ENCODE results near the gene TASP1.

The TASP1 gene

GRCh38 chr20:13469262-13469661, 169.5 kb downstream of the TASP1 start:
- no peaks in the 10 kb centered on the region for H3K27me3 Mint-ChIP-seq
- H3K27ac Mint-ChIP-seq (ENCODE audit: low read depth): no peak overlapping the region
- H3K36me3 Mint-ChIP-seq (ENCODE audit: insufficient read depth): peaks cover 6% of the 10 kb centered on the region
- no peaks in the 10 kb centered on the region for H3K4me1 Mint-ChIP-seq
- DNase-seq (ENCODE audit: low spot score in 2 of 2) (no peak), ATAC-seq (replicated peaks; ENCODE audit: extremely low read depth, poor library complexity, severe bottlenecking) (no peak)
- no peaks in the 10 kb centered on the region for H3K9me3 Mint-ChIP-seq
- H3K4me3 Mint-ChIP-seq: no peak overlapping the region

- DNase-seq (ENCODE audit: low spot score in 2 of 2) (no peak), ATAC-seq (replicated peaks; ENCODE audit: extremely low read depth, poor library complexity, severe bottlenecking) (no peak)
- no peak overlapping the region for H3K4me3 Mint-ChIP-seq
- H3K4me1 Mint-ChIP-seq: no peaks in the 10 kb centered on the region
- H3K36me3 Mint-ChIP-seq (ENCODE audit: insufficient read depth): peaks cover 6% of the 10 kb centered on the region
- H3K27me3 Mint-ChIP-seq: no peaks in the 10 kb centered on the region
- H3K27ac Mint-ChIP-seq (ENCODE audit: low read depth): no peak overlapping the region
- no peaks in the 10 kb centered on the region for H3K9me3 Mint-ChIP-seq
These were observed 170.6 kb downstream of the TASP1 start for GRCh38 chr20:13468166-13468565.

- Mint-ChIP-seq H3K9me3 (no peaks in the 10 kb centered on the region), H3K36me3 (ENCODE audit: insufficient read depth) (peaks cover 4% of the 10 kb centered on the region), H3K4me3 (no peak overlapping the region), H3K27me3 (no peaks in the 10 kb centered on the region), H3K27ac (ENCODE audit: low read depth) (no peak overlapping the region), H3K4me1 (no peaks in the 10 kb centered on the region)
- ATAC-seq (replicated peaks; ENCODE audit: extremely low read depth, poor library complexity, severe bottlenecking): no peak
- DNase-seq (ENCODE audit: low spot score in 2 of 2): no peak
These were observed 174.0 kb downstream of the TASP1 start for GRCh38 chr20:13464702-13465101.

- no peak overlapping the region for H3K4me3 Mint-ChIP-seq
- H3K27ac Mint-ChIP-seq (ENCODE audit: low read depth): no peak overlapping the region
- H3K27me3 Mint-ChIP-seq: no peaks in the 10 kb centered on the region
- no peak for ATAC-seq (replicated peaks; ENCODE audit: extremely low read depth, poor library complexity, severe bottlenecking)
- DNase-seq (ENCODE audit: low spot score in 2 of 2): no peak
- H3K36me3 Mint-ChIP-seq (ENCODE audit: insufficient read depth): no peaks in the 10 kb centered on the region
- H3K4me1 Mint-ChIP-seq: no peaks in the 10 kb centered on the region
- no peaks in the 10 kb centered on the region for H3K9me3 Mint-ChIP-seq
These were observed 176.8 kb downstream of the TASP1 start for GRCh38 chr20:13461849-13462458.

- Mint-ChIP-seq H3K27ac (ENCODE audit: low read depth) (no peak overlapping the region), H3K4me1 (no peaks in the 10 kb centered on the region), H3K36me3 (ENCODE audit: insufficient read depth) (peaks cover 2% of the 10 kb centered on the region), H3K9me3 (no peaks in the 10 kb centered on the region), H3K27me3 (no peaks in the 10 kb centered on the region), H3K4me3 (no peak overlapping the region)
- DNase-seq (ENCODE audit: low spot score in 2 of 2): no peak
- no peak for ATAC-seq (replicated peaks; ENCODE audit: extremely low read depth, poor library complexity, severe bottlenecking)
These were observed 179.8 kb downstream of the TASP1 start for GRCh38 chr20:13458860-13459451.

GRCh38 chr20:13457487-13457886, 181.2 kb downstream of the TASP1 start:
- Mint-ChIP-seq H3K9me3 (no peaks in the 10 kb centered on the region), H3K36me3 (ENCODE audit: insufficient read depth) (peaks cover 2% of the 10 kb centered on the region), H3K4me1 (no peaks in the 10 kb centered on the region), H3K27ac (ENCODE audit: low read depth) (no peak overlapping the region), H3K4me3 (no peak overlapping the region), H3K27me3 (no peaks in the 10 kb centered on the region)
- no peak for DNase-seq (ENCODE audit: low spot score in 2 of 2)
- no peak for ATAC-seq (replicated peaks; ENCODE audit: extremely low read depth, poor library complexity, severe bottlenecking)

- Mint-ChIP-seq H3K27ac (ENCODE audit: low read depth) (no peak overlapping the region), H3K4me3 (no peak overlapping the region), H3K27me3 (no peaks in the 10 kb centered on the region), H3K36me3 (ENCODE audit: insufficient read depth) (peaks cover 7% of the 10 kb centered on the region), H3K4me1 (no peaks in the 10 kb centered on the region), H3K9me3 (no peaks in the 10 kb centered on the region)
- no peak for DNase-seq (ENCODE audit: low spot score in 2 of 2)
- no peak for ATAC-seq (replicated peaks; ENCODE audit: extremely low read depth, poor library complexity, severe bottlenecking)
These were observed 183.0 kb downstream of the TASP1 start for GRCh38 chr20:13455713-13456112.

GRCh38 chr20:13453367-13453766, 185.4 kb downstream of the TASP1 start:
- no peak overlapping the region for H3K27ac Mint-ChIP-seq (ENCODE audit: low read depth)

GRCh38 chr20:13452470-13453124, 186.1 kb downstream of the TASP1 start:
- H3K27ac Mint-ChIP-seq (ENCODE audit: low read depth): no peak overlapping the region
- no peaks in the 10 kb centered on the region for H3K27me3 Mint-ChIP-seq
- H3K4me1 Mint-ChIP-seq: no peaks in the 10 kb centered on the region
- ATAC-seq (replicated peaks; ENCODE audit: extremely low read depth, poor library complexity, severe bottlenecking): no peak
- DNase-seq (ENCODE audit: low spot score in 2 of 2): no peak
- H3K36me3 Mint-ChIP-seq (ENCODE audit: insufficient read depth): peaks cover 7% of the 10 kb centered on the region
- H3K4me3 Mint-ChIP-seq: no peak overlapping the region
- H3K9me3 Mint-ChIP-seq: no peaks in the 10 kb centered on the region

More at GRCh38 chr20:13453367-13453766, 185.4 kb downstream of the TASP1 start:
- peaks cover 7% of the 10 kb centered on the region for H3K36me3 Mint-ChIP-seq (ENCODE audit: insufficient read depth)
- no peaks in the 10 kb centered on the region for H3K9me3 Mint-ChIP-seq
- no peaks in the 10 kb centered on the region for H3K4me1 Mint-ChIP-seq
- ATAC-seq (replicated peaks; ENCODE audit: extremely low read depth, poor library complexity, severe bottlenecking): no peak
- H3K4me3 Mint-ChIP-seq: no peak overlapping the region
- H3K27me3 Mint-ChIP-seq: no peaks in the 10 kb centered on the region
- DNase-seq (ENCODE audit: low spot score in 2 of 2): no peak

GRCh38 chr20:13449868-13450434, 188.8 kb downstream of the TASP1 start:
- Mint-ChIP-seq H3K27ac (ENCODE audit: low read depth) (no peak overlapping the region), H3K36me3 (ENCODE audit: insufficient read depth) (peaks cover 8% of the 10 kb centered on the region), H3K4me1 (no peaks in the 10 kb centered on the region), H3K27me3 (no peaks in the 10 kb centered on the region), H3K9me3 (no peaks in the 10 kb centered on the region), H3K4me3 (no peak overlapping the region)
- DNase-seq (ENCODE audit: low spot score in 2 of 2): no peak
- ATAC-seq (replicated peaks; ENCODE audit: extremely low read depth, poor library complexity, severe bottlenecking): no peak

- Mint-ChIP-seq H3K27ac (ENCODE audit: low read depth) (no peak overlapping the region), H3K27me3 (no peaks in the 10 kb centered on the region), H3K4me1 (no peaks in the 10 kb centered on the region), H3K36me3 (ENCODE audit: insufficient read depth) (peaks cover 6% of the 10 kb centered on the region), H3K9me3 (no peaks in the 10 kb centered on the region), H3K4me3 (no peak overlapping the region)
- DNase-seq (ENCODE audit: low spot score in 2 of 2) (no peak), ATAC-seq (replicated peaks; ENCODE audit: extremely low read depth, poor library complexity, severe bottlenecking) (no peak)
These were observed 191.1 kb downstream of the TASP1 start for GRCh38 chr20:13447385-13448180.

GRCh38 chr20:13443690-13444089, 195.0 kb downstream of the TASP1 start:
- DNase-seq (ENCODE audit: low spot score in 2 of 2): no peak
- H3K4me1 Mint-ChIP-seq: no peaks in the 10 kb centered on the region
- peaks cover 2% of the 10 kb centered on the region for H3K36me3 Mint-ChIP-seq (ENCODE audit: insufficient read depth)

More at GRCh38 chr20:13443690-13444089, 195.0 kb downstream of the TASP1 start:
- Mint-ChIP-seq H3K4me3 (no peak overlapping the region), H3K27me3 (no peaks in the 10 kb centered on the region), H3K9me3 (peaks cover 13% of the 10 kb centered on the region), H3K27ac (ENCODE audit: low read depth) (no peak overlapping the region)
- ATAC-seq (replicated peaks; ENCODE audit: extremely low read depth, poor library complexity, severe bottlenecking): no peak
